HepG2 (cell line): ENCODE measurements around the gene ARMC3.

Experiments used
- CTCF ChIP-seq: sonication (generic); formaldehyde crosslinking; IDR thresholded peaks from 2 replicates; pipeline ENCODE4 v1.5.0; 2020; ENCODE audit warnings: mild to moderate bottlenecking, missing genetic modification reagents, moderate library complexity
- PAF1 ChIP-seq: IDR thresholded peaks from 2 replicates; pipeline ENCODE4 v1.6.1; 2016; ENCODE audit warnings: missing genetic modification reagents, missing compliant biosample characterization

DNA sequence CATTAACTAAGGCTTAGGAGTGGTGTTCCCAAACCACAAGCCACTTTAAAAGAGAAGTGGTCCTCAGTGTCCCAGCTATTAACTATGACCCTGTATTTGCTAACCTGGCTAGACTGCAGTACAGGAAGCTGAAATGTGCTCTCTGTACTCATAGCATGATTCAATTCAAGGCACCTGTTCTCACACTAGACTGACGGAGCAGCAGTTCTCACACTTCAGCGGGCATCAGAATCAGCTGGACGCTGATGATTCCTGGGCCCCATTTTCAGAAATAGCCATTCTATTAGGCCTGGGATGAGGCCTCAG, 143.0 kb downstream of the ARMC3 start:
- TF ChIP-seq CTCF (CRISPR knock-in tag) (no peak), PAF1 (CRISPR knock-in tag) (no peak)
